Gastrocnemius medialis (tissue), 4 donors: ENCODE results near the gene ATAD3A.

Experiments used
- CTCF ChIP-seq, 5 experiments: fragments of 450-650 bp in 3 of 5; fragments of 200-600 bp in 2 of 5; sonication (generic) in 2 of 5; IDR thresholded peaks in 4 of 5; conservative IDR thresholded peaks in 1 of 5; 1 replicate in 4 of 5; 2 replicates in 1 of 5; pipeline ENCODE4 v1.5.1; 2016 to 2019; ENCODE audit warnings: antibody characterized with exemption in 5 of 5, mild to moderate bottlenecking in 3 of 5, moderate library complexity in 3 of 5
- POLR2A ChIP-seq, 2 donors: fragments of 450-650 bp; IDR thresholded peaks; one replicate each; pipeline ENCODE4 v1.6.1; 2017; ENCODE audit warnings: antibody characterized with exemption in 2 of 2, mild to moderate bottlenecking in 2 of 2, moderate library complexity in 2 of 2

GRCh38 chr1:1567891-1568291, 55.9 kb downstream of the ATAD3A start:
- no peak for TF ChIP-seq POLR2A (IDR thresholded peaks at IDR 0.05)
- TF ChIP-seq CTCF (IDR thresholded peaks at IDR 0.05 in 4 of 5, conservative IDR thresholded peaks at IDR 0.05 in 1 of 5): no peak
